Dendritic cell treated with granulocyte-macrophage colony-stimulating factor and Interleukin-4, amounts not matched to agents 40 ng/mL and 50 ng/mL, for 4 days (primary cell): ENCODE measurements around the gene RPP30.
"Not testable (repeated sequence)": the region's sequence is repeated elsewhere in the genome, so short reads cannot be mapped to it uniquely, and the experiment has no call there.

ENCODE experiments used
- H3K27ac Mint-ChIP-seq: one replicate; pipeline ENCODE4 v1.8.0; 2022; ENCODE audit warnings: mild to moderate bottlenecking, mixed read lengths
- H3K27me3 Mint-ChIP-seq: one replicate; pipeline ENCODE4 v1.8.0; 2022; ENCODE audit warnings: mild to moderate bottlenecking, mixed read lengths
- H3K36me3 Mint-ChIP-seq: one replicate; pipeline ENCODE4 v1.8.0; 2022; ENCODE audit warnings: low read depth, mixed read lengths
- H3K4me1 Mint-ChIP-seq: one replicate; pipeline ENCODE4 v1.8.0; 2022; ENCODE audit warnings: low read depth, mixed read lengths
- H3K4me3 Mint-ChIP-seq: one replicate; pipeline ENCODE4 v1.8.0; 2022; ENCODE audit warnings: mild to moderate bottlenecking, moderate library complexity, mixed read lengths
- H3K9me3 Mint-ChIP-seq: one replicate; pipeline ENCODE4 v1.8.0; 2022; ENCODE audit warnings: mixed read lengths
- intact Hi-C: fragments of 100-400 bp; cut with micrococcal nuclease; formaldehyde crosslinking; loops from one replicate; pipeline ENCODE4 v1.15.0; 2022

The RPP30 gene

GRCh38 chr10:90887555-90887954 lies 15.8 kb downstream of the RPP30 start:
- Mint-ChIP-seq H3K27me3 (no peaks in the 10 kb centered on the region), H3K36me3 (peaks cover 84% of the 10 kb centered on the region), H3K9me3 (no peaks in the 10 kb centered on the region), H3K4me3 (no peak overlapping the region), H3K27ac (no peak overlapping the region), H3K4me1 (no peaks in the 10 kb centered on the region)
- intact Hi-C loops, result no loop called here

GRCh38 chr10:90888387-90888786 lies 16.6 kb downstream of the RPP30 start:
- Mint-ChIP-seq H3K27ac (no peak overlapping the region), H3K4me1 (no peaks in the 10 kb centered on the region), H3K9me3 (no peaks in the 10 kb centered on the region), H3K4me3 (no peak overlapping the region), H3K27me3 (no peaks in the 10 kb centered on the region), H3K36me3 (peaks cover 88% of the 10 kb centered on the region)
- intact Hi-C loops, result no loop called here

GRCh38 chr10:90889636-90890035 lies 17.9 kb downstream of the RPP30 start:
- peaks cover 95% of the 10 kb centered on the region for H3K36me3 Mint-ChIP-seq
- H3K27ac Mint-ChIP-seq, result no peak overlapping the region
- intact Hi-C loops, result no loop called here
- H3K27me3 Mint-ChIP-seq, result no peaks in the 10 kb centered on the region
- no peak overlapping the region for H3K4me3 Mint-ChIP-seq
- H3K9me3 Mint-ChIP-seq, result no peaks in the 10 kb centered on the region
- no peaks in the 10 kb centered on the region for H3K4me1 Mint-ChIP-seq

GRCh38 chr10:90890347-90890746 lies 18.6 kb downstream of the RPP30 start:
- intact Hi-C loops, result no loop called here
- H3K9me3 Mint-ChIP-seq, result no peaks in the 10 kb centered on the region
- H3K4me3 Mint-ChIP-seq, result no peak overlapping the region
- no peaks in the 10 kb centered on the region for H3K4me1 Mint-ChIP-seq
- H3K27me3 Mint-ChIP-seq, result no peaks in the 10 kb centered on the region
- H3K27ac Mint-ChIP-seq, result no peak overlapping the region
- H3K36me3 Mint-ChIP-seq, result peaks cover 93% of the 10 kb centered on the region

GRCh38 chr10:90893190-90893589 lies 21.4 kb downstream of the RPP30 start:
- intact Hi-C loops, result no loop called here
- Mint-ChIP-seq H3K27ac (no peak overlapping the region), H3K4me3 (no peak overlapping the region), H3K36me3 (peaks cover 89% of the 10 kb centered on the region), H3K4me1 (no peaks in the 10 kb centered on the region), H3K27me3 (no peaks in the 10 kb centered on the region), H3K9me3 (no peaks in the 10 kb centered on the region)

DNA sequence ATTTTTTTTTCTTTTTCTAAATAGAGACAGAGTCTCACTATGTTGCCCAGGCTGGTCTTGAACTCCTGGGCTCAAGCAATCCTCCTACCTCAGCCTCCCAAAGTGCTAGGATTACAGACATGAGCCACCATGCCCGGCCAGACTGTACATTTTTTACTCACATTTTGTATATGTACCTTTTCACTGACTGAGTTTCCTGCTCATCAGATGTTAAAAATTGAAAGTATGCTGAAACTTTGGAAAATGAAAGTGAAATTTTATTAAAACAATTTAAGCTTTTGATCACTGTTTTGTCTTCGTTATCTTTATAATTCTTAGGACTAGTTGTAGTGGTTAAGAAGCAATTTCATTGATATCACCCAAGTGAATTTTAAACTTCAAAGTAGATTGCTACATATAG lies 25.1 kb downstream of the RPP30 start:
- not testable (repeated sequence) for H3K4me3 Mint-ChIP-seq

GRCh38 chr10:90905925-90906324 lies 34.2 kb downstream of the RPP30 start:
- no peaks in the 10 kb centered on the region for H3K9me3 Mint-ChIP-seq
- H3K36me3 Mint-ChIP-seq, result peaks cover 24% of the 10 kb centered on the region
- no peaks in the 10 kb centered on the region for H3K27me3 Mint-ChIP-seq
- intact Hi-C loops, result no loop called here
- H3K4me3 Mint-ChIP-seq, result no peak overlapping the region
- H3K4me1 Mint-ChIP-seq, result no peaks in the 10 kb centered on the region
- no peak overlapping the region for H3K27ac Mint-ChIP-seq

More for the DNA sequence above, 25.1 kb downstream of the RPP30 start:
- H3K27ac Mint-ChIP-seq, H3K4me1 Mint-ChIP-seq, H3K27me3 Mint-ChIP-seq, intact Hi-C loops, H3K9me3 Mint-ChIP-seq: not testable (repeated sequence)
- H3K36me3 Mint-ChIP-seq, result peaks cover 78% of the 10 kb centered on the region

- H3K4me1 Mint-ChIP-seq, result no peaks in the 10 kb centered on the region
- intact Hi-C loops, result no loop called here
- no peak overlapping the region for H3K4me3 Mint-ChIP-seq
- H3K36me3 Mint-ChIP-seq, result peaks cover 17% of the 10 kb centered on the region
- no peaks in the 10 kb centered on the region for H3K9me3 Mint-ChIP-seq
- H3K27me3 Mint-ChIP-seq, result no peaks in the 10 kb centered on the region
- no peak overlapping the region for H3K27ac Mint-ChIP-seq
These were observed 34.8 kb downstream of the RPP30 start for GRCh38 chr10:90906596-90906995.

GRCh38 chr10:90911133-90912051 lies 39.6 kb downstream of the RPP30 start:
- intact Hi-C loops, result loop anchor here (1.0 to 5.0 kb wide), 2 partner anchors 96 to 340 kb away; no protein-coding TSS in a partner anchor
- Mint-ChIP-seq H3K4me1 (no peaks in the 10 kb centered on the region), H3K27ac (no peak overlapping the region), H3K36me3 (no peaks in the 10 kb centered on the region), H3K27me3 (peaks cover 2% of the 10 kb centered on the region), H3K4me3 (no peak overlapping the region), H3K9me3 (no peaks in the 10 kb centered on the region)

GRCh38 chr10:90912174-90912573 lies 40.4 kb downstream of the RPP30 start:
- no peaks in the 10 kb centered on the region for H3K36me3 Mint-ChIP-seq
- H3K9me3 Mint-ChIP-seq, result no peaks in the 10 kb centered on the region
- intact Hi-C loops, result loop anchor here (5.0 kb wide), 1 partner anchor 95 kb away; no protein-coding TSS in a partner anchor
- H3K27ac Mint-ChIP-seq, result no peak overlapping the region
- peaks cover 4% of the 10 kb centered on the region for H3K27me3 Mint-ChIP-seq
- no peak overlapping the region for H3K4me3 Mint-ChIP-seq
- no peaks in the 10 kb centered on the region for H3K4me1 Mint-ChIP-seq

GRCh38 chr10:90912854-90913479 lies 41.2 kb downstream of the RPP30 start:
- H3K4me3 Mint-ChIP-seq, result no peak overlapping the region
- no peak overlapping the region for H3K27ac Mint-ChIP-seq
- H3K9me3 Mint-ChIP-seq, result no peaks in the 10 kb centered on the region
- peaks cover 4% of the 10 kb centered on the region for H3K27me3 Mint-ChIP-seq
- intact Hi-C loops, result loop anchor here (5.0 kb wide), 1 partner anchor 94 kb away; no protein-coding TSS in a partner anchor
- no peaks in the 10 kb centered on the region for H3K4me1 Mint-ChIP-seq
- H3K36me3 Mint-ChIP-seq, result no peaks in the 10 kb centered on the region

DNA sequence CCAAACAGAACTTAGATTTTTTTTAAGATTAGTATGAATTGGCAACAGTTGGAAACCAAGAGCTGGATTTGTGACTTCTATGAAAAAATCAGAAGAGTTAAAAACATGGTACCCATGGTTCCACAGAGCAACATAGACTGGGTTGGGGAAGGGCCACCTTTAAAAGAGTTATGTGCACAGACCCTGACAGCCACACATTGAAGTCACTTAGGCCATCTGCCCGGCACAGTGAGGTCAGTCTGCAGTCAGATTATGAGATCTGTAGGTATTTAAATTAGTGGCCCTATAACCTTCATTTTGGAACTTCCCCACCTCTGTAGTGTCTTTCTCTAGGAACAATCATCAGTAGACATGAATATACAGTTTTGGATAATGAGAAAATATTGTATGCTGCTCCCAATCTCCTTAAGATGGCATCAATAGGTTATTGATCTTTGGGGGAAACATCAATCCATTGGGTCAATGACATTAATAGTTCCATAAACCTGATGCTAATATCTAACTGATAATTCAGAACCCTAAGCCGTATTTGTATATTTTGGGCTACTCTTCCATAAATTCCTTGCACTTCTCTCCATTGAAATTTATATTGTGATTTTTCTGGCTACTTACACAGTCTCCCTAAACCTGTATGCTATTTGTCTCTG lies 42.1 kb downstream of the RPP30 start:
- Mint-ChIP-seq H3K9me3 (no peaks in the 10 kb centered on the region), H3K27me3 (peaks cover 4% of the 10 kb centered on the region), H3K4me1 (no peaks in the 10 kb centered on the region), H3K27ac (no peak overlapping the region), H3K4me3 (no peak overlapping the region), H3K36me3 (no peaks in the 10 kb centered on the region)
- intact Hi-C loops, result loop anchor here (5.0 kb wide), 1 partner anchor 93 kb away; no protein-coding TSS in a partner anchor

GRCh38 chr10:90914992-90915765 lies 43.4 kb downstream of the RPP30 start:
- no peaks in the 10 kb centered on the region for H3K4me1 Mint-ChIP-seq
- intact Hi-C loops, result loop anchor here (5.0 kb wide), 1 partner anchor 92 kb away; no protein-coding TSS in a partner anchor
- no peaks in the 10 kb centered on the region for H3K36me3 Mint-ChIP-seq
- H3K4me3 Mint-ChIP-seq, result no peak overlapping the region
- no peak overlapping the region for H3K27ac Mint-ChIP-seq
- H3K9me3 Mint-ChIP-seq, result no peaks in the 10 kb centered on the region
- H3K27me3 Mint-ChIP-seq, result peaks cover 4% of the 10 kb centered on the region
